Hematopoietic multipotent progenitor cell treated with erythropoietin and hydrocortisone succinate and interleukin-3 and kit ligand, for 17 days (in vitro differentiated cells): ENCODE results near the gene THSD7A.

Source experiments
- DNase-seq: peaks from one replicate; pipeline ENCODE4 v3.0.0-alpha.2; 2015; ENCODE audit warnings: low spot score

Gene THSD7A

GRCh38 chr7:11517853-11518252, 314.1 kb downstream of the THSD7A start:
- DNase-seq, result no peak

DNA sequence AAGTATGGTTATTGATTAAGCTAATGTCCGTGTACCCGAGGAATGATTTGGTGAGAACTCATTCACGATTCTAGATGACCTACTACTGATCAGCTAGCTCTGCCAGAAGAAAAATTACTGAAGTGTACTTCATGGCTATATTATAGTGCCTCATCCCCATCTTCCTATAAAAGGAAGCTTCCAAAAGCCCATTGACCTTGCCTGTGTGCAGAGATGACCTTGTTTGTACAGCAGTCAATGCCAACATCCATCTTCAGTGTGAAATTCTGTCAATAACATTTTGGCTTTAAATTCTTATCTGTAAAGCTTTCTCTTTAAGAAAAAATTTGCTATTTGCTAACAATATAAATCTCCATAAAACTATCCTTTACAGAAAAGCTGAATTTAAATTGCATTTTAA, 315.7 kb downstream of the THSD7A start:
- DNase-seq, result no peak

DNA sequence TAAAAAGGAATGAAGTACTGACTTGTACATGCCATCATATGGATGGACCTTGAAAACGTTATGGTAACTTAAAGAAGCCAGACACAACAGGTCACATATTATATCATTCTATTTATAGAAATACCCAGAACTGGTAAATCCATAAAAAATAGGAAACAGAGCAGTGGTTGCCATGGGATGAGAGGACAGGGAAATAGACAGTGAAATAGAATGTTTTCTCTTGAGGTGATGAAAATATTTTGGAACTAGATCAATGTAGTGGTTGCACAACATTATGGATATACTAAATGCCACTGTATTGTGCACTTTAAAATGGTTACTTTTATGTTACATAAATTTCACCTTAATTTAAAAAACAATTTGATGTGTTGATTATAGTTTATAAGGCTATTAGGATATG, 318.5 kb downstream of the THSD7A start:
- no peak for DNase-seq

DNA sequence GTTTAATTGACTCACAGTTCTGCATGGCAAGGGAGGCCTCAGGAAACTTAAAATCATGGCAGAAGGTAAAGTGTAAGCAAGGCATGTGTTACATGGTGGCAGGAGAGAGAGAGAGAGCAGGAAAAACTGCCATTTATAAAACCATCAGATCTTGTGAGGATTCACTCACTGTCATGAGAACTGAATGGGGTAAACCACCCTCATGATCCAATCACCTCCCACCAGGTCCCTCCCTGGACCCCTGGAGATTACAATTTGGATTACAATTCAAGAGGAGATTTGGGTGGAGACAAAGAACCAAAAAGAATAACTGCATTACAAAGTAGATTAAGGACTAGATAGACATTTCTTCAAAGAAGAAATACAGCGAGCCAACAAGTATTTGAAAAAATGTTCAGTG, 324.1 kb downstream of the THSD7A start:
- DNase-seq, result no peak

GRCh38 chr7:11506417-11506816, 325.6 kb downstream of the THSD7A start:
- no peak for DNase-seq

DNA sequence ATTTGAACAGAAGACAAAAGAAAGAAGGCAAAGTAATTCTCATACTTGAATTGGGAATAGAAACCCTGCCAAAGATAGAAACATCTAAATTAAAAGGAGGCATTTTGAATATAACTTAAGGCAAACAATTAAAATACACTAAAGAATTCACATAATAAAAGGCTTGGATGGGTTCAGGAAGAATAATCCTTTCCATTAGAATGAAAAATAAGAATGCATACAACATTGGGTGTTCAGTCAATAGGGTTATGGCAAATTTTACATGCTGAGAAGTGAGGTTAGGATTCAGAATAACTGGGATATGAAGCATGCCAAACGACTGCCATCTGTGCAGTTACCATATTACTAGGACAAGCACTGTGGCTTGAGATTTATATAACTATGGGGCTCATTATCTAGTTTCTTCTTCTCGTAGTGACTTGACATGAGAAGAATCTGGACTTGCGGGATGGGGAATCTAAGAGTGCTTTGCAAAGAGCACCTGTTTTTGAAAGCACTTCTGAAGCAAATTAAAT, 326.5 kb downstream of the THSD7A start:
- DNase-seq, result no peak

DNA sequence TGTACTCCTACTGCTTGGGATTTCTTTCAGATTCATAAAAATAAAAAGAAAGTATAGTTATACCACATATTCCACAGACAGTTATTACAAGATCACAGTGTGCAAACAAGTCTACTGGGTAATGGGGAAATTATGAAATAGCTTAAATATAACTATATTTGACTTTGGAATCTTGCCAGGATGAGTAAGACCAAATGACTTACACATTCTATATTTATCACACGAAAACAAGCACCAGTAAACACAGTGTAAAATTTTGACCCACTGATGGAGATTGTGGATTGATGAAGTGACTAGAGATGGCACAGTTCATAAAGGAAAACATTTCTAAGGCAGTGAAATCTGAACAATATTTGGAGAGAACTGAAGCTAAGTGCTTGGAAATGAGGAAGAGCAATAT, 339.7 kb downstream of the THSD7A start:
- no peak for DNase-seq

- no peak for DNase-seq
These were observed 340.2 kb downstream of the THSD7A start for GRCh38 chr7:11491811-11492210.

GRCh38 chr7:11489280-11489679, 342.7 kb downstream of the THSD7A start:
- DNase-seq, result no peak

DNA sequence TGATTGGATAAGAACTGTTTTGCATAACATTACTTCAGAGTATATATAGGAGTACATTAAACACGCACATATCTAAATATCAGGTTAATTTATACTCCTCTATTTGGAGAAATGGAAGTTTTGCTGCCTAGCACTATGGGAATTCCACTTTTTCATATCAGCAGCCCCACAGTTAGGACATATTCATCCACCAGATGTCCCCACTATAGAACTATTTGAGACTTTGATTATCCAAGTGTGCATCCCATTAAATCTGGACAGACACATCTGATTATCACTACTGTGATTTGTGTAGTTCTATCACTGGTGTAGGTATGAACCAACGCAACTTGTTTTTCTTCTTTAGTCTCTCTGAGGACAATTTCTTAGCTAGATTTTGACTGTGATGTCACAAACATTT, 345.7 kb downstream of the THSD7A start:
- DNase-seq, result no peak

DNA sequence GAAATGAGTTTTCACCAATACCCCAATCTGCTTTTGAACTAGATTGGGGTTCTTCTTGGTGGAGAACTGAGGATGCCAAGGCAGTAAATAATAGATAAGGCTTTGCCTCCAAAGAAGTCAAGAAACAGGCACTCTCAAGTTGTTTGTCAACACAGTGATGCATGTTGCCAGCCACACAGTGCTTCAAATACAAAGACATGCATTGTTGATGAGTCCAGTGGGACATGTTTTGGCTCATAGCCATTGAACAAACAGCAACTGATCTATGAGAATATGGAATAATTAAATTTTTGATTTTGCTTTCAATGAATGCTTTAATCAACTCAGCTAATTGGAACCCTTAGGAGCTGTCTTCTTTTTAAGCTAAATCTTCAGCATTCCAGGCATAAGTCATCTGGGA, 346.4 kb downstream of the THSD7A start:
- DNase-seq, result no peak

DNA sequence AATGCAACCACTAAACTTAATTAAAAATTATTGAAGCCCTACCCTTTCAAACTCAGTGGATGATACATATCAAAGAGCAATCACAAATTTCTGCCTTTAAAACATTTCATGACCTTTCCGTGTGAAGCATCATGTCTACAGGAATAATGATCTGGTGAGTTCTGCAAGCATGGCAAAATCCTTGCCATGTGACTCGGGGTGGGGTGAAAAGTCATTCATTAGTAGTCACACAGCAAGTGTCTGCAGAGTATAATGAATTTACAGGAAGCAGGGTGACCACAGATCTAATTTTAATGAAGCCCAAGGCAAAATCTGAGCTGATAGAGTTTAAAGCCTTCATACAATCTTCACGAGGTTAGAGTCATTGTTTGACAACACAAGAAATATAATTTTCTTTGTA, 351.9 kb downstream of the THSD7A start:
- DNase-seq, result no peak

GRCh38 chr7:11478882-11479281, 353.1 kb downstream of the THSD7A start:
- no peak for DNase-seq

DNA sequence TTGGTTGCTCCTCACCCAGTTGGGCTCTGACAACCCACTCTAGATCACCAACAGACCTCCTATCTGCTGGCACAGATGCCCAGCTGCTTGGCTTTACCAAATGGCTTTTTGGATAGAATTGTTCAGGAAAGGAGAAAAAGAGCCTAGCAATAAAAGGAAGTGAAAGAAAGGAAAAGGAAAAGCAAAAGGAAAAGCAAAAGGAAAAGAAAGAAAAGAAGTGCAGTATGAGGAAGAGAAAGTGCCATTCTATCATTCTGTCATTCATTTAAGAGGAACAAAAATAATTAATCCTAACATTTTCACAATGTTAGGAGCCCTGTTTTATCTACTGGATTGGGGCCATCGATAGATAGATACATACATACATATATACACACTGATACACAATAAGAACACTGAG, 353.6 kb downstream of the THSD7A start:
- no peak for DNase-seq

DNA sequence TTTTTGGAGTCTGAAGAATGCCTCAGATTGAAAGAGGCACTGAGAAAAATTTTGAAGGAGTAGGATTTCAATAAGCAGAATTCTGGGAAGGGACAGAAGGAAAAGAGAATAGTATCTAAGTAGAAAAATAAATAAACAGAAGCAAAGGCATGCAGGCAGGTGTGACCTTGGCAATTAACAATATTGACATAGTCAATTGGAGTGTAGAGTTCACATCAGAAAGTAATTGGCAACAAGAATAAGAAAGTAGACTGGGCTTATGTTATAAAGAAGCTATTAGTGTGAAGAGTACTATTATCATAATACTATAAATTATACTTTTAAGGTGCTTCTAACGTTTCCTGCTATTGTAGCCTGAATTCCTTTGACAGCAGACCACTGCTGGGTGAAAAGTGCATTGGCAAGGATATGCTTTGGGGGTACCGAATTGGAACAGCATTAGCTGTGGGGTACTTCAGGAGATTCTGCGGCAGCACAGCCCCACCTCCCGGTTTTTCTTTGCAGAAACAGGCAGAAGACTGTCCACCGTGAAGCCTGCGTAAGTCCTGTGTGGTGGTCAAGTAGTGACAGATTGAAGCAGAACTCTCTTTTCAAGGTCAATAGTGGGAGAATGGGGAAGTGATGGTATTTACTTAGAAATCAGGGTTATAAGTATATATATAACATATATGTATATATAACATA, 357.0 kb downstream of the THSD7A start:
- DNase-seq, result no peak

- DNase-seq, result no peak
These were observed 358.1 kb downstream of the THSD7A start for GRCh38 chr7:11473807-11474424.

- no peak for DNase-seq
These were observed 358.8 kb downstream of the THSD7A start for GRCh38 chr7:11473220-11473619.

GRCh38 chr7:11472646-11473045, 359.4 kb downstream of the THSD7A start:
- no peak for DNase-seq

DNA sequence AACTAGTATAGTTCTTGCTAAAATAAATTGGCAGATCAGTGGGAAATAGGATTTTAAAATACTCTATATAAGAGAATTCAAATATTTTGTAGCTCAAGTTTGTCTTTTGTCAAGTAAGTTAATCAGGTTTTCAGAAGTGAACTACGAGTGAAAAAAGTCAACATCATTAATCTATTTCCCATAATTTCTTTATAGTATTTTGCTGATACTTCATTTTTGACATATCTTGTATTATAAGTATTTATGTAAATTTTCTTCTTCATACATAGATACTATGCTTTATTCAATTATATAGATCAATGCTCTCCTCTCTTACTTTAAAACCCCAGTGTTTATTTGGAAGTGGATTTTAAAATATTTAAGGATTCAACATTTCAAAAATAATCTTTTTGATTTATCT, 360.7 kb downstream of the THSD7A start:
- no peak for DNase-seq

- DNase-seq, result no peak
These were observed 362.8 kb downstream of the THSD7A start for GRCh38 chr7:11469028-11469745.

DNA sequence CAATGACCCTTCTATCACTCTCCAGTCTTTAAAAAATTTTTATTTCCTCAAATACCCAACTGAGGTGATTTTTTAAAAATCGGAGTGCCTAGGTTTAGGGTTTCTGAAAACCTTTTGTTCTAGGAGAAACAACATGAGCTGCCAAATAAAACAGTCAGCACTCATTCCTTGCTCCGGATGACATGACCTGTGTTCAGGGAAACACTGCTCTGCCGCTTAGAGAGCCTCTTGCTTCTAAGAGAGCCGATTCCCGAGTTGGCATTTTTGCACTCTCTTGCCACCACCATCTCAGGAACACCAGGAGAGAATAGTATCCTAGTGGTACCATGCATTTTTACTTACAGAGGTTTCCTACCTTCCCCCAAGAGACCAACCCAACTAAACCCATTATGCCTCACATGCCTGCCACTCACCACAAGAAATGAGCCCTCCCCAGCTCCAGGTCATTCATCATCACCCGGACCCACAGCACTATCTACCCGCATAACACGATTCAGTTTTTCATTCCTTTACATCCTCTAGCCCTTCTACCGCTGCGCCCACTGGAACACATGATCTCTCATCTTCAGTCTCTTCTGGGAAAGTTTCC, 365.4 kb downstream of the THSD7A start:
- DNase-seq, result no peak

DNA sequence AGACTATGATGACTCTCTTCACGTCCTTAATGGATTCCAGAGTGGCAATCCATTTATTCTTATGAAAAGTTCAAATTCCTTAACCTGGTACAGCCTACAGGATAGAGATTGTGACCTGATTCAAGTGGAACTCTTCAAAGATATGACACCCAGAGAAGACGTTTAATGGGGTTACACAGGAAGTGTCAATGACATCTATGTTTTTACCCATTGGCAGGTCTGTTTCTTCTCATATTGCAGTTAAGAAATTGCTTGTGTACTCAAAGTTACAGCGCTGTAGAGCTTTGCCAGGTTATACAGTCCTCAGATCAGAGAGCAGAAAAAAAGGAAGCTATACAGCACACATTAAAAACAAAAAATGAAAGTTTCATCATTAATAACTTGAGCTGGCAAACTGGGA, 367.4 kb downstream of the THSD7A start:
- DNase-seq, result no peak

- no peak for DNase-seq
These were observed 370.1 kb downstream of the THSD7A start for GRCh38 chr7:11461946-11462345.
